CD4-positive, alpha-beta T cell treated with Interleukin-17A for 1 hour (primary cell): ENCODE data around the gene CNNM3.
A peak's percentile ranks its signal among the peaks of the same experiment; 100 is the strongest.

Experiments
- DNase-seq: peaks from one replicate; pipeline ENCODE4 v3.0.0-alpha.2; 2020

The CNNM3 gene

DNA sequence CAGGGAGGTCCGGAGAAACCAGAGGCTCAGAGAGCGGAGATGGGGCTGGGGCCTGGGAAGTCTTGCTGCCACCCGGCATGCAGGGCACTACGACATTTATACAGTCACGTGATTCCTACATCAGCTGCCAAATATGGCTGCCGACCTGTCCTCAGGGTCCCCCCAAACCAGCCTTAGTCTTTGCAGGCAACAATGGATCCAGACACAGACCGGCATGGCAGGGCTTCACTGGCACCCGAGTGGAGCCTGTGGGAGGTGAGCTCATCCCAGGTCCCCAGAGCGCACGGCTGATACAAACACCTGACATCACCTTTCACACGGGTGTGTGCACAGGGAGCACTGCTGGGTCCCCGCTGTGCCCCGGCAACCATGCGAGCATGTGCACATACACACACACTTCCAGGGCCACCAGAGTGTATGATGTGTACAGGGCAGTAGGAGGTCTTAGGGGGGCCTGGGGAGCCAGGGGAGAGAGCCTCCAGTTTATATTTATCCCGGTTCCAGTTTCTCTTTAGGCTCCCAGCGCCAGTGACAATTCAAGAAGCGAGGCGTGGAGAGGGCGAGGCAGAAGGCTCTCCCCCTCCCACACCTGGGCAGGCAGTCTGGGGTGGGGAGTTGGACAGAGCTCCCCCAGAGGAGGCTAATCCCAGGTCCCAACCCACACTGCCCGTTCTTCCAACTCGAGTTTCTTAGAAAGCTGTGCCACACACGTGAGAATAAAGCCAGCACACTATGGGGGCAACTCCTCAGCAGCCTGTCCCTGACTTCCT, 51.1 kb downstream of the CNNM3 start:
- DNase-seq, result no peak

DNA sequence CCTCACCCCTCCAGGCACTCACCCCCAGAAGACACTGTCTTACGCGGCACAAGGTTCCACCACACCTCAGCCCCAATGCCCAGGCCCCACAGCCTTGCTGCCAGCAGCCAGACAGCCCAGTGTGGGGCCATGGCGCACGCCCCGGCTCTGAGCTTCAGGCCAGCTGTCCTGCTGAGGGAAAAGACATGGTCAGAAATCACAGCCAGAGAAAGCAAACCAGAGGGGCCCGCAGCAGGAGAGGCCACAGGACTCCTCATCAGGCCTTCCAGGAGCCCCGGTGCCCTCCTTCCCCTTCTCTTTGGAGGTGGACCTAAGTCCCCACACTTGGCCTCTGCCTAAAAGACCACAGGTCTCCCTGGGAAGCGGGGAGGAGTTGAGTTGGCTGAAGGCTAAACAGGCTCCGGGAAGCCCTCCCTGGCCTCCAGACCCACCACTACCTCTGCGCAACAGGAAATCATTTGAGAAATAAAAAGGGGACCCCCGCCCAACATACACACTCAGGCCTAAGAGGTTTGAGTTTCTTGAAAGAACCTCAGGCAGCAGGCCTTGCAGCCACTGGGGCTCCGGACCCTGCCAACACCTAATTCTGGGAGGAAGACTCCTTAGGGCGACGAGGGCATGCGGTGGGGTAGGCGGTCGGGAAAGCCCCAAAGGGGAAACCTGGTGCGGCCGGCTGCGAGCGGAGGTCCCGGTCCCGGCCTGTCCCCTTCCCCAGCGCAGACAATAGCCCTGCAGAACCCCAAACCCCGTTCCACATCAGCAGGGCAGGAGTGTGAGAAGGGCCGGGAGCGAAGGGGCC, 51.9 kb downstream of the CNNM3 start:
- DNase-seq, result peak; percentile 57

DNA sequence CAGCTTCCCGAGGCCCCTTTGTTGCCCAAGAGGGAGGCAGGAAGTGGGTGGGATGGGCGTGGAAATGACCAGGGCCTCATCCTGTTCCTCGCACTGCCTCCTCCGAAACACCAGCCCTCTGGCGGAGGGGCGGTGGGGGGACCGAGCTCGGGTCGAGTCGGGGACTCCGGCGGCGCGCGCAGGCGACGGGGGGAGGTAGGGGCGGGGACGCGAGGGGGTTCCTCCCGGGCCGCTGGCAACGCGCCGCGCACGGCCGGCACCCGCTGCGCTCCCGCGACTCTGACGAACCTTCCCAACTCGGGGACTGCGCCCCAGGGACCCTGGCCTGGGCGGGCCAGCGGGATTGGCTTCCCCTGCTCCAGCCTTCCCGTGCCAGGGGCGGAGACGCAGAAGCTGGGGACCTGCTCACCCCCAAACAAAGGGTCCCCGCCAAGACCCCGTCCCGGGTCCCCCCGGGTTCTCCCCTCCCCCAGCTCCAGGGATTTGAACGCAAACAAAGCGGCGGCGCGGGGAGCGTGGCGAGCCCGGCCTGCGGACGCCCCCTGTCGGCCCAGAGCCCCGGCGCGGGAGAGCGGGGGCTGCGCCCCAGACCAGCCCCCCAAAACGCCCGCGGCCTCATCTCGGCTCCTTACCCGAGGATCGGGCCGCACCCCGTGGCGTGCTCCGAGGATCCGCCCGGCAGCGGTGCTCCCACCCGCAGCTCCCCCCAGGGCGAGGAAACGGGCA, 52.6 kb downstream of the CNNM3 start:
- DNase-seq, result peak; percentile 63

DNA sequence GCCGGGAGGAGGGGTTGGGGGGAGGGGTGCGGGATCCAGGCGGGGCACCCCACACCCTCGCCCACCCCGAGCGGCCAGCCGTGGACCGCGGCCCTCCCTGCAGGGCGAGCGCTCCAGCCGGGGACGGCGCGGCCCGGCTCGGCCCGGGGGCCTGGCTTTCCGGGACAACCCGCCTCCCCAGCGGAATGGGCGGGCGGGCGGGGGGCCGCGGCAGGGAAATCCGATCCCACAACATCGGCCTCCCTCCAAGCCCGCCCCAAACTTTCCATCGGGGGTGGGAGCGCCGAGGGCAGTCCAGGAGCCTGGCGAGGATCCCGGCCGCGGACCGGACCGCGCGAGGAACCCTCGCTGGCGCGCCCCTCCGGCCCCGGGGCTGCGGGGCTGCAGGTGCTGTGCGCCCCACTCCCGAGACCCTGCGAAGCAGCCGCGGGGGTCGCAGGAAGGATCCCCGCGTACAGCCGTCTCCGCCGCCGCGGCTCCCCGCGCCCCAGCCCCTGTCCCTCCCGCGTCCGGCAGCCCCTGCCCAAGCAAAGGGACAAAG, 53.3 kb downstream of the CNNM3 start:
- no peak for DNase-seq

DNA sequence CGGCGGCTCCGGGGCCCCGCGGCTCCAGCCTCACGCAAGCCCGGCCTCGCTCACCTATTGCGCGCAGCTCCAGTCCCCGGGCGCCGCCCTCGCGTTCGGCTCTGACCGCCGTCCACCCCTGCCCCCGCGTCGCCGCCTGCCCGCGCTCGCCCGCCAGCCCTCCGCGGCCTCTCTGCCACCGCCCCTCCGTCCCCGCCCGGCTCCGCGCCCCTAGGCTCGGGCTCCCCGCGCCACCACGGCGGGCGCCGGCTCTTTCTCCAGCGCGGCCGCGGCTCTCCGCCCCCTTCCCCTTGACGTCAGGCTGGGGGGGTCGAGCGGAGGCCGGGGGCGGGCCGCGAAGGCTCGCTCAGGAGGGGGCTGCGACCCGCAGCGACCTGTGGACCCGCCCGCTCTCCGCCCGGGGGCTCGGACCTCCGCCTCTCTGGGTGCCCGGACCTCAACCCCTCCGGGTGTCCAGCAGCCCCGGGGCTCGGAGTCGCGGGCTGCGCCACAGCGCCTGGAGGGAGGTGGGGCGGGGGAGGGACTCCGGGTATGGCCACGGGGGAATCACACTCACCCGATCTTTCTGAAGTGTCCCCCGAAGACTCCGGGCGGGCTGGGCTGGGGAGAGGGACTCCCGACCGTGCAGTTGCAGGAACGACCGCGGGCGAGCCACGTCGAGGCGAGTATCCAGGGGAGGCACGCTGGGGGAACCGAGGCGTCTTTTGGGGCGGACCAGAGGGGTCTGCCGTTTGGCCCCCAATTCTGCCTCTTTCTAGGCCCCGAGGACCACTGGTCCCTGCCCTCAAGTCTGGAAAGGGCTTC, 54.0 kb downstream of the CNNM3 start, which contains the start of gene SEMA4C:
SEMA4C (minus strand) TSS at position 259 of the 804 bp plus-strand sequence. CDS start 2,194 bp downstream, outside the sequence.
- DNase-seq, result peak; percentile 64

DNA sequence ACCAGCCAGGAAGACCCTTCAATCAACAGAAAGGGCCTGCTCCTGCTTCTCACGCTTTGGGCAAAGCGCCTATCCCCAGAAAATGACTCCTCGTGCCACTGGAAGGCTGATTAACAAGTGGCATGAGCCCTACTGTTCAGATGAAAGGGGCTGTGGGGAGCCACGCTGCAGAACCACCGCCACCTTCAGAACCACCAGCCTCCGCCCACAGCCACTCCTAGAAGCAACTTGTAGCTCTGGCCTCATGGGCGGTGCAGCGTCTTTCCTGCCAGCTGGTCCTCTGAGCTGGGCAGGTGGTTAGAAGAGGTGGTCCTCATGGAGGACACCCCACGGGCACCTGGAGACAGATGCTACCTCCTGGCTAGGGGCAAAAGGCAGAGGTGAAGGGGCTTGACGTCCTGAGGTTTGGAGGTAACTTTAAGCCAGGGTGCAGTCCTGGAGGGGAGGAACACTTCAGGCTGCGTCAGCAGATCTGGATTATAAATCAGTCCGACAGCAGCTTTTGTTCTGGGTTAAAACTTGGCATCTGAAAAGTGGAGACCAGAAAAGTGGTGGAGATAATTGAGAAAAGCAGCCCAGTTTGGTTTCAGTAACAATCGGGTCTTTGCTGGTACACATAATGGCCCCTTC, 54.7 kb downstream of the CNNM3 start:
- DNase-seq, result peak; percentile 76

DNA sequence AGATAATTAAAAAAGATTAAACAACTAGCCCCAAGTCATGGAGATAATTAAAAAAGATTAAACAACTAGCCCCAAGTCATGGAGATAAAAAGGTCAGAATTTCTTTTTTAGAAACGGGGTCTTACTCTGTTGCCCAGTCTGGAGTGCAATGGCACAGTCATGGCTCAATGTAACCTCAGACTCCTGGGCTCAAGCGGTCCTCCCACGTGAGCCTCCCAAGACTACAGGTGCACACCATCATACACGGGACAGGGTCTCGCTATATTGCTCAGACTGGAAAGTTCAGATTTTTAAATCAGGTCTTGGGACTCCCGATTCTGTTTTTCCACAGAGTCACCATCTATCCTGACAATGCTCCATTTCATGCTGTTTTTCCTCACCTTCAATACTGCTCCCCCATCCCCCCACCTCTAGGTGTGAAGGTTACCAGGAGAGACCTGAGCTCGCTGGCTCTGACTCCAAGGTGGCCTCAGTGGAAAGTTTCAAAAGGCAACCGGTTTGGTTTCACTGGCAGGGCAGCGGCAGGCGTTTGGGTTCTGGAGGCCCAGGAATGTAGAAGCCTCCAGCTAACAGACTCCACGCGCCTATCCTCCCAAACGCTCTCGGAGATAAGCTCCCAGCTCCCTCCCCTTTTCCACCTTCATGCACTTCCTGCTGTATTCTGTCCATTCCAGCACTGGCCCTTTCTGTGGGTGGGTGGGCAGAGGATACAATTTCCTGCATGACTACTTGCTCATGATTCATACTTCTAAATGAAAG, 56.7 kb downstream of the CNNM3 start:
- no peak for DNase-seq

DNA sequence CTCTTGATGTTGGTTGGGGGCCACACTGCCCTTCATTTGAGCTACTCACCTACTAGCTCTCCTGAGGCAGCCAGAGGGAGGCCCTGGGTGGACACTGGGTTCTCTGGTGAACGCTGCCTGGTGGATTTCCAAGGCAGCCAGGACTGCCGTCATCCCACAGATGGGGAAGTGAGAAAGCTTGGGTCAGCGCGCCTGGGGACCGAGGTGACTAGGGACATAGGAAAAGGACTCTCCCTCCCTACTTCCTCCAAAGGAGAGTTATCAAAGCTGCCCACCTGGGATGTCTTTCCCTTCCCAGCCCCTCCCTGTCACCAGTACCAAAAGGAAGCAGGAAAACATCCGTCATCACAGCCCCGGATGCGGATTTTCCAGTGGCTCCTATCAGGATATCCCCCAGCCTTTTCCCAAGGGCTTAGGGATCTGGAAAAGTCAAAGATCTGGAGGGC, 57.6 kb downstream of the CNNM3 start:
- no peak for DNase-seq

DNA sequence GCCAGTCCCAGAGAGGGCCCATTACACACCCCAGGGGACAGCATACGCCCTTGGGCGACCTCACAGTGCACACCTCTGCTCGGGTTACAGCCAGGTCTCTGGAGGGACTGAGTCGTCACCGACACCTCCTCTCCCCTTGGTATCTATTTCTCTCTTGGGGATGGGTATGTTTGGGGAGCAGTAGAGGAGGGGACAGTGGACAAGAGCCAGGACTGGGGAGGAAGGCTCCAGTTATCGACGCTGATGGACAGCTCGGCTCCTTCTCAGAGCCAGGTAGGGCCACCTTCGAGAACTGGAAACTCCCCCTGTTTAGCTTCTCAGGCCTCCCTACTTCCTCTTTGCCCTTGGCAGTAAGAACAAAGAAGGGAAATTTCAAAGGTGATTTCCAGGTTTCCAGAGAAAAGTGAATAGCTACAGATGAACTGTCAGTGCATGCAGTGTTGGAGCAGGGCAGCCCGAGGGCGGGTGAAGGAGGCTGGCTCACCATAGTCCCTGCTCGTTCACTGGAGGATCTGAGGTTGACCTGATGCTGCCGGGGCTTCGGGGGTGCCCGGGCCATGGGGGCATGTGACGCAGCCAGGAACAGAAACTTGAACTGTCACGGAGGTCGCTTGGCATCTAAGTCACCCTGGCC, 58.2 kb downstream of the CNNM3 start:
- DNase-seq, result peak; percentile 25

DNA sequence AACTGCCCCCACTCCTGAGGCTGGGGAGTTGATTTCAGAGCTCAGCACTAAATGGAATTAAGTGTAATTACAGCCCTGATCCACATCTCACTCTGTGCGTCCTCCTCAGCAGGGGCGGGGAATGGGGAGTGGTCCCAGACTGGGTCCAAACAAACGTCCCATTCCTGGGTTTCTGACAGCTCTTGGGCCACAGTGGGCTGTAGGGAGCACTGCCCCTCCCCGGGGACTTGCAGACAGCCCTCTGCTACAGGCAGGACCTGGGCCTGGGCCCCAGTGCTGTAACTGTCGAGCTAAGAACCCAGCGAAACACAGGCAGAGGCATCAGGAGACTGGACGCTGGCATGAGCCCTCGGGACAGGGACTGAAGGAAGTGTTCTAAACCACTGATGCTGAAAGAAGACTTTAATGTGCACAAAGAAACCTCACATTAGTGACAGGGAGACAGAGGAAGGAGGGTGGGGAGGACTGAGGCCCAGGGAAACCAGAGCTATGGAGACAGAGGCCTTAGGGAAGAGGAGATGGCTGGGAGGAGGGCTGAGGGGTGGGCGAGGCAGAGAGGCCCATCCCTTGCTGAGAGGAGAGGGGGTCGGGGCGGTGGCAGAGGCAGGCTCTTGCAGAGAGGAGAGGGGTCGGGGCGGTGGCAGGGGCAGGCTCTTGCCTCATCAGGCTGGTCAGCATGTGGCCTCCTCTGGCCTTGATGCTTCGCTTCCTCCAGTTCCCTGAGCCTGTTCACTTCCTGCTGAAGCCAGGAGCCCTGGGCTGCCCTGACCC, 59.6 kb downstream of the CNNM3 start:
- DNase-seq, result no peak

DNA sequence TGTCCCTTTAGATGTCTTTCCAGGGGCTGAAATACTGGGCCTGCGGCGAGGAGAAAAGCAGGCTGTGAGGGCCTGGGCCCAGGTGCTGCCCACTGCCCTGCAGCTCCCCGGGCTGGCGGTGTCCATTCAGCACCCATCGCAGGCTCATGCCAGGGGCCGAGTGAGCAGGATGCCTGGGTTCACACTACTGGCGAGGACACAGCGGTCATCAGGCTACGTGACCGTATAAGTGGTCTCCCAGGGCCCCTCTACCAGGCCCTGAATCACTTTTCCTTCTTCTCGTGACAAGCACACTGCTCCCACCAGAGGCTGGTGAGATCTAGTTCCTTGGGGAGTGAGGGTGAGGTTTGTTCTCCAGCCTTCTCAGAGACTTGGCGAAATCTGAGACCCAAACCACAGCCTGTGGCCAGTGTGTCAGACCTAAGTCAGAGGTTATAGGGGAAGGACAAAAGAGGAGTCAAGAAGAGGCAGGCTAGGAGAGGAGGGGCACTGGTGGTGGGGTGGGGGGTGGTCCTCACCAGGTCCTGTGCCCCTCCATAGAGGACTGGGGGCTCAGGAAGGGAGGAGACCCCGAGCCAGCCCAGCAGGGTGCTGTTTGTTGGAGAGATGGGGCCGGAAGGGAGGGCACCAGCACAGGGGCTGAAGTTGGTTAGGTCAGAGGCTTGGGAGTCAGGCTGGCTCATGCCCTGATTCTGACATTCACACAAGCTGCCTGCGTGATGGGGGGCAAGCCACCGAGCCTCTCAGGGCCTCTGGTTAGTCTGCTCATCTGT, 60.4 kb downstream of the CNNM3 start:
- no peak for DNase-seq

DNA sequence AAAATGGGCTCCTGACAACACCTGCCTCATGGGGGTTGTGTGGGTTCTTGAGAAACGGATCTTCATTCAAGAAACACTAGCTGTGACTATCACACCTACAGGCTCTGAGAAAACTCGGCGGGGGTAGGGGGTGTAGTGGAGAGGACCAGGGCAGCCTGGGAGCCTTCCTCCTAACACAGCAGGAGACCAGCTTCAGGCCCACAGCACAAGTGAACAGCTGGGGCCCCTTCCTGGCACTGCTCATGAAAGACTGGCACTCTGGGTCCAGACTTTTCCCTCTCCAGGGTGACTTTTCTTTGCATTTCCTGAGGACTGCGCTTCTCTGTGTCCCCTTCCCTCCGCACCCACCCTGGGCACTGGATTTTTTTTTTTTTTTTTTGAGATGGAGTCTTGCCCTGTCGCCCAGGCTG, 61.0 kb downstream of the CNNM3 start:
- DNase-seq, result no peak

DNA sequence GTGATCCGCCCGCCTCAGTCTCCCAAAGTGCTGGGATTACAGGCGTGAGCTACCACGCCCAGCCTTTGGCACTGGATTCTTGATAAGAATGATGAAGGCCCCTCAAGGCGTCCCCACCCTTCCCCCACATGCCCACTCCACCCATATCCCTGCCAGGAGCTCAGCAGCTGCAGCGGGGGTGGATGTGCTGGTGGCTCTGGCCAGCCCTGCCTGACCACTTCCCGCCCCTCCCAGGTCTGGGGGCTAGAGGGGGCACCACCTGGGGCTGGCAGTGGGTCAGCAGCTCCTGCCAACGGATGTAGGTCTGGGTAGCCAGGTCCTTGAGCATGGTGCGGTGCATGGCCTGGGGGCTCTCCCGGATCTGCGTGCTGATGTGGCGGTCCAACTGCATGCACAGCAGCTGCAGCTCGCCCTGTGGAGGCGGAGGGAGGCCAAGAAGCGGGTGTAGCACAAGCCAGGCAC, 61.6 kb downstream of the CNNM3 start:
- no peak for DNase-seq

DNA sequence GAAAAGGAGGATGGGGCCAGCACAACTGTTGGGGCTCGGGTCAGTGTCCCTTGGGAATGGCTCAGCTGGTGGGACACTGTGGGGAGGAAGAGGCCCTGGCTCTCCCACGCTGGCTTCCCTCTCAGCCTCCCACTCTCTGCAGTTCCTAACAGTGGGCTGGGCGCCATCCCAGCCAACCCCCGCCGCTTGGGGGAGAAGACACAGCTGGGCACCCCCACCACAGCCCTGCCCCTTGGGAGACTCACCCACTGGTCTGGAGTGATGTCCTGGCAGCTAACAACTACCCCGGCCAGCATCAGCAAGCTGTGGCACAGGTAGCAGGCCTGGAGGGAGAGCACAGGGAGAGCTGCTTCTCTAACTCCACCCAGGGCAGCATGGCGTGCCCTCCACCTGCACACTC, 62.1 kb downstream of the CNNM3 start:
- no peak for DNase-seq

DNA sequence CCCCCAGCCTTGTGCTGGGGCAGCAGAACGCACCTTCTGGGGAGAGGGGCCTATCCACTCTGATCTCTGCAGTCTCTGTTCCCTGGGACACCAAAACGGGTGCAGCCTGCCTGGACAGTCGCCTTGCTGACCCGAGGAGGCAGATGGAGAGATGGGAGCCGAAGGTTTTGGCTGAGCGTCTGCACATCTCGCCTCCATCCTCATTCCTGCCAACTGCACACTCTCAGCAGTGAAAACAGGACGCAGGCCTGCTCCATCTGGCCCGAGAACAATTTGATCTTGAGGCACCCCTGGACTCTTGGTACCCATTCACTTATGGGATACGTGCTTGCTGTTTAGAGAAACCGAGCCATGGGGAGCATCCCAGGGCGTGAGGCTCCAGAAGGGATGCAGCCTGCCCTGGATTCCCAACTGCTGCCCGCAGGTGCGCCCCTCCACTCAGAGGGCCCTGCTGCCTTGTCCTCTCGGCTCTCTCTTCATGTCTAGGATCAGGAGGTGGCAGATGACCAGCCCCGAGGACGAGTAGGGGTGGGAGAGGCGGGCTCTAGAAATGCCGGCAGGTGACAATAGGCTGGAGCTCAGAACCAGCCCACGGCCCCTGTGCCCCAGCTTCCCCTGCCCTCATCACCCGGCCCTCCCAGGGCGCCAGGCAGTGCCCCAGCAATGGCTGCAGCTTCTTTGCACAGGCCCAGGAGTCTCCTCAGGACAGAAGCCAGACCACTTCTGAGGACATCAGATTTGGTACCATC, 62.9 kb downstream of the CNNM3 start:
- DNase-seq, result no peak

DNA sequence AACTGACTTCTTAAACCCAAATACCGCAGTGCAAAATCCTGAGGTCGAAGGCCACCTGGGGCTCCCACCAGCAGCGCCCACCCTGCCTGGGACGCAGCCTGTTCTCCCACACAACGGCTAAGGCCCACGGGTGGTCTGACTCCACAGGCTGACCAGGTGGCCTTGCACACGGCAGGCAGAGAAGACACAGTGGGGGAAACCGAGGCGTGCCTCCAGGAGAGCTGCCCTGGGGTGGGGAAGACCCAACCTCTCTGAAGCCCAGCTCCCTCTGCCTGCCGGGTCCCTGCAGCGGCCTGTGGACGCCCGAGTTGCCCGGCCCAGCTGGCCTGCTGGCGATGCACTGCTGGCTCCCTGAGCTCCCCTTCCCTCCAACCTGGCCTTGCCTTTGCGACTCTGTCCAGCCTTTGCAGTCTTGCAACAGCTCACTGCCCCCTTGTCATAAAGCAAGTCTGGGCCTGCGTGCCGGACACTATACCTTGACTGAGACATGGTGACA, 63.5 kb downstream of the CNNM3 start:
- DNase-seq, result no peak

DNA sequence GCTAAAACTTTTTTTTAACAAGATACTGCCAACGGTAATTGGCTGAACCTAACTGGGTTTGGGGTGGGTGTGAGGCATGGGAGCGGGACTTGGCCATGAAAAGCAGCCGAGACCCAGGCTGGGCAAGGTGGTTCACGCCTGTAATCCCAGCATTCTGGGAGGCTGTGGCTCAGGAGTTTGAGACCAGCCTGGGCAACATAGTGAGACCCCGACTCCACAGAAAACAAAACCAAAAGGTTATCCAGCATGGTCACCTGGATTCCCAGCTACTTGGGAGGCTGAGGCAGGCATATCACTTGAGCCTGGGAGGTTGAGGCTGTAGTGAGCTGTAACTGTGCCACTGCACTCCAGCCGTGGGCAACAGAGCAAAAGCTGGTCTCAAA, 64.8 kb downstream of the CNNM3 start:
- DNase-seq, result no peak
